ENCODE measurements around the gene SDK2. TPM values are rescaled to one million over a fixed set of nuclear protein-coding genes. Genes with fewer than 3 reads are reported as not detected.

Gene SDK2
- total and polyA plus RNA-seq, 2 experiments from 2014 or later = 0.74 to 5.1 TPM

DNA sequence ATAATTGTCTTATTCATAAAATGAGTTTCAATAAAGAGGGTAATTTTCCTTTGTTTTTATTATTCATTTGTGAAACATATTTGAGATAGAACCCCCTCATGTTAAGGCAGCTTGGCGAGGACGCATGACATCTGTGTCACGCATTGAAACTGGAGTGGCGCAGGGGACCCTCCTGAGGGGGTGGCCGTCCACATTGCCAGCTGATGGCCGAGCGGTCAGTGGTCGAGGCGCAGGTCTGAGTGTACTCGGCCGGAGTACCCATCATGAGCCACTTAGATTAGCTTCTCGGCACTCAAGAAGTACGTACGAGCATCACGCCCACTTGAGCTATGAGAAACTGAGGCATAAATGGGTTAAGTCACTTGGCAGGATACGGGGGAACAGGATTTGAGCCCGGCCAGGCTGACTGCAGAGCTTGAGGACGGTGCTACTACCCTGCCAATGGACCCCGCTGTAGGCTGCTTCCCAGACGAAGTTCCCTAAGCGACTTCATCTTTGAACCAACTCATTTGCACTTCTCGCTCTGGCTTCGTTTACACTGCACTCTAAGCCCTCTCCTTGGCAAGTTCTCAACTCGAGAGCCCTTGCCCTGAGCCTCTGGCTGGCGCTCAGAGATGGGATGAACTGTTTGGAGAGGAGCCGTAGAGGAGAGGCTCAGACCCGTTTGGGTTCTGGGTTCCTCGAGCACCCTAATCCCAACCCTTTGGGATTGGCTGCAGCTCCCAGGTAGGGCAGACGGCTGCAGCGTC lies 91.8 kb downstream of the SDK2 start (continued):
- TF ChIP-seq, protein P1, sequence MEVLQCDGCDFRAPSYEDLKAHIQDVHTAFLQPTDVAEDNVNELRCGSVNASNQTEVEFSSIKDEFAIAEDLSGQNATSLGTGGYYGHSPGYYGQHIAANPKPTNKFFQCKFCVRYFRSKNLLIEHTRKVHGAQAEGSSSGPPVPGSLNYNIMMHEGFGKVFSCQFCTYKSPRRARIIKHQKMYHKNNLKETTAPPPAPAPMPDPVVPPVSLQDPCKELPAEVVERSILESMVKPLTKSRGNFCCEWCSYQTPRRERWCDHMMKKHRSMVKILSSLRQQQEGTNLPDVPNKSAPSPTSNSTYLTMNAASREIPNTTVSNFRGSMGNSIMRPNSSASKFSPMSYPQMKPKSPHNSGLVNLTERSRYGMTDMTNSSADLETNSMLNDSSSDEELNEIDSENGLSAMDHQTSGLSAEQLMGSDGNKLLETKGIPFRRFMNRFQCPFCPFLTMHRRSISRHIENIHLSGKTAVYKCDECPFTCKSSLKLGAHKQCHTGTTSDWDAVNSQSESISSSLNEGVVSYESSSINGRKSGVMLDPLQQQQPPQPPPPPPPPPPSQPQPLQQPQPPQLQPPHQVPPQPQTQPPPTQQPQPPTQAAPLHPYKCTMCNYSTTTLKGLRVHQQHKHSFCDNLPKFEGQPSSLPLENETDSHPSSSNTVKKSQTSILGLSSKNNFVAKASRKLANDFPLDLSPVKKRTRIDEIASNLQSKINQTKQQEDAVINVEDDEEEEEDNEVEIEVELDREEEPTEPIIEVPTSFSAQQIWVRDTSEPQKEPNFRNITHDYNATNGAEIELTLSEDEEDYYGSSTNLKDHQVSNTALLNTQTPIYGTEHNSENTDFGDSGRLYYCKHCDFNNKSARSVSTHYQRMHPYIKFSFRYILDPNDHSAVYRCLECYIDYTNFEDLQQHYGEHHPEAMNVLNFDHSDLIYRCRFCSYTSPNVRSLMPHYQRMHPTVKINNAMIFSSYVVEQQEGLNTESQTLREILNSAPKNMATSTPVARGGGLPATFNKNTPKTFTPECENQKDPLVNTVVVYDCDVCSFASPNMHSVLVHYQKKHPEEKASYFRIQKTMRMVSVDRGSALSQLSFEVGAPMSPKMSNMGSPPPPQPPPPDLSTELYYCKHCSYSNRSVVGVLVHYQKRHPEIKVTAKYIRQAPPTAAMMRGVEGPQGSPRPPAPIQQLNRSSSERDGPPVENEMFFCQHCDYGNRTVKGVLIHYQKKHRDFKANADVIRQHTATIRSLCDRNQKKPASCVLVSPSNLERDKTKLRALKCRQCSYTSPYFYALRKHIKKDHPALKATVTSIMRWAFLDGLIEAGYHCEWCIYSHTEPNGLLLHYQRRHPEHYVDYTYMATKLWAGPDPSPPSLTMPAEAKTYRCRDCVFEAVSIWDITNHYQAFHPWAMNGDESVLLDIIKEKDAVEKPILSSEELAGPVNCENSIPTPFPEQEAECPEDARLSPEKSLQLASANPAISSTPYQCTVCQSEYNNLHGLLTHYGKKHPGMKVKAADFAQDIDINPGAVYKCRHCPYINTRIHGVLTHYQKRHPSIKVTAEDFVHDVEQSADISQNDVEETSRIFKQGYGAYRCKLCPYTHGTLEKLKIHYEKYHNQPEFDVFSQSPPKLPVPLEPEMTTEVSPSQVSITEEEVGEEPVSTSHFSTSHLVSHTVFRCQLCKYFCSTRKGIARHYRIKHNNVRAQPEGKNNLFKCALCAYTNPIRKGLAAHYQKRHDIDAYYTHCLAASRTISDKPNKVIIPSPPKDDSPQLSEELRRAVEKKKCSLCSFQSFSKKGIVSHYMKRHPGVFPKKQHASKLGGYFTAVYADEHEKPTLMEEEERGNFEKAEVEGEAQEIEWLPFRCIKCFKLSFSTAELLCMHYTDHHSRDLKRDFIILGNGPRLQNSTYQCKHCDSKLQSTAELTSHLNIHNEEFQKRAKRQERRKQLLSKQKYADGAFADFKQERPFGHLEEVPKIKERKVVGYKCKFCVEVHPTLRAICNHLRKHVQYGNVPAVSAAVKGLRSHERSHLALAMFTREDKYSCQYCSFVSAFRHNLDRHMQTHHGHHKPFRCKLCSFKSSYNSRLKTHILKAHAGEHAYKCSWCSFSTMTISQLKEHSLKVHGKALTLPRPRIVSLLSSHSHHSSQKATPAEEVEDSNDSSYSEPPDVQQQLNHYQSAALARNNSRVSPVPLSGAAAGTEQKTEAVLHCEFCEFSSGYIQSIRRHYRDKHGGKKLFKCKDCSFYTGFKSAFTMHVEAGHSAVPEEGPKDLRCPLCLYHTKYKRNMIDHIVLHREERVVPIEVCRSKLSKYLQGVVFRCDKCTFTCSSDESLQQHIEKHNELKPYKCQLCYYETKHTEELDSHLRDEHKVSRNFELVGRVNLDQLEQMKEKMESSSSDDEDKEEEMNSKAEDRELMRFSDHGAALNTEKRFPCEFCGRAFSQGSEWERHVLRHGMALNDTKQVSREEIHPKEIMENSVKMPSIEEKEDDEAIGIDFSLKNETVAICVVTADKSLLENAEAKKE (CRISPR knock-in tag; IDR thresholded peaks at IDR 0.05) = no peak
- no peak for TF ChIP-seq STAT1 (IDR thresholded peaks at IDR 0.05; ENCODE audit: unreplicated experiment)
- no peak for TF ChIP-seq POLR2AphosphoS5 (IDR thresholded peaks at IDR 0.05; ENCODE audit: low read depth)

DNA sequence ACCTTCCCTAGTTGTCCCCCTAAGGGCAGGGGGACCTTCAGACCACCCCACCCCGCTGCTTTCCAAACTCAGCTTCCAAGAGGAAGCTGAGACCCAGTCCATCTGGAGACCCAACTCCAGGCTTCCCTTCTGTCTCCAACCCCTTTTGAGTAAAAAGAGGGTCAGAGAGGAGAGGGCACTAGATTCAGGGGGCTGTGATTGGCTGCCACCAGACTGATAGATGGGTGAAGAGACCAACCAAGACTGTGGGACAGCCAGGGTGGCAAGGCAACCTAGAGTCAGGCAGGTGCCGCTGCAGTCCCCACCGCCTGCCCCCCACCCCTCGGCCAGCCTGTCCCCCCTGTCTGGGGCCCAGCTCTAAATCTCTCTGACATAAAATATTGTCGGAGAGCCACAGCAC lies 92.5 kb downstream of the SDK2 start:
- Histone ChIP-seq H3F3A (replicated peaks; ENCODE audit: low read depth) (no peaks in the 10 kb centered on the region), H3K4me1 (ENCODE audit: insufficient read depth) (peaks cover 7% of the 10 kb centered on the region; the same call in 1 of the 2 replicates), H3K79me2 (replicated peaks; ENCODE audit: insufficient read depth) (no peaks in the 10 kb centered on the region), H3K9me2 (ENCODE audit: insufficient read depth) (no peaks in the 10 kb centered on the region), H3K27ac (ENCODE audit: low read depth) (no peak overlapping the region), H3K27me3 (ENCODE audit: insufficient read depth) (no peaks in the 10 kb centered on the region), H3K36me3 (ENCODE audit: insufficient read depth) (no peaks in the 10 kb centered on the region), H3K4me3 (no peak overlapping the region), H3K4me2 (no peak overlapping the region), H2AFZ (no peak overlapping the region), H4K20me1 (replicated peaks; ENCODE audit: insufficient read depth) (no peaks in the 10 kb centered on the region)
- Mint-ChIP-seq H3K4me1 (peaks cover 44% of the 10 kb centered on the region), H3K27me3 (ENCODE audit: insufficient read depth, low read depth, poor library complexity) (peaks cover 6% of the 10 kb centered on the region), H3K9me3 (no peaks in the 10 kb centered on the region), H3K36me3 (ENCODE audit: low read depth) (no peaks in the 10 kb centered on the region), H3K4me3 (no peak overlapping the region), H3K27ac (no peak overlapping the region; the same call in 1 of the 2 replicates)
- peak; percentile 47 for DNase-seq (ENCODE audit: low spot score)
- peak; percentile 46 for ATAC-seq
- TF ChIP-seq EZH2phosphoT487 (IDR thresholded peaks at IDR 0.05; ENCODE audit: unreplicated experiment) = no peak
- TF ChIP-seq EZH2 (IDR thresholded peaks at IDR 0.05; ENCODE audit: low read depth, unreplicated experiment) = no peak
- TF ChIP-seq JUNB (IDR thresholded peaks at IDR 0.05; ENCODE audit: unreplicated experiment) = no peak
- TF ChIP-seq ZNF331 (CRISPR knock-in tag; IDR thresholded peaks at IDR 0.05; ENCODE audit: low read depth) = no peak
- TF ChIP-seq, protein P2, sequence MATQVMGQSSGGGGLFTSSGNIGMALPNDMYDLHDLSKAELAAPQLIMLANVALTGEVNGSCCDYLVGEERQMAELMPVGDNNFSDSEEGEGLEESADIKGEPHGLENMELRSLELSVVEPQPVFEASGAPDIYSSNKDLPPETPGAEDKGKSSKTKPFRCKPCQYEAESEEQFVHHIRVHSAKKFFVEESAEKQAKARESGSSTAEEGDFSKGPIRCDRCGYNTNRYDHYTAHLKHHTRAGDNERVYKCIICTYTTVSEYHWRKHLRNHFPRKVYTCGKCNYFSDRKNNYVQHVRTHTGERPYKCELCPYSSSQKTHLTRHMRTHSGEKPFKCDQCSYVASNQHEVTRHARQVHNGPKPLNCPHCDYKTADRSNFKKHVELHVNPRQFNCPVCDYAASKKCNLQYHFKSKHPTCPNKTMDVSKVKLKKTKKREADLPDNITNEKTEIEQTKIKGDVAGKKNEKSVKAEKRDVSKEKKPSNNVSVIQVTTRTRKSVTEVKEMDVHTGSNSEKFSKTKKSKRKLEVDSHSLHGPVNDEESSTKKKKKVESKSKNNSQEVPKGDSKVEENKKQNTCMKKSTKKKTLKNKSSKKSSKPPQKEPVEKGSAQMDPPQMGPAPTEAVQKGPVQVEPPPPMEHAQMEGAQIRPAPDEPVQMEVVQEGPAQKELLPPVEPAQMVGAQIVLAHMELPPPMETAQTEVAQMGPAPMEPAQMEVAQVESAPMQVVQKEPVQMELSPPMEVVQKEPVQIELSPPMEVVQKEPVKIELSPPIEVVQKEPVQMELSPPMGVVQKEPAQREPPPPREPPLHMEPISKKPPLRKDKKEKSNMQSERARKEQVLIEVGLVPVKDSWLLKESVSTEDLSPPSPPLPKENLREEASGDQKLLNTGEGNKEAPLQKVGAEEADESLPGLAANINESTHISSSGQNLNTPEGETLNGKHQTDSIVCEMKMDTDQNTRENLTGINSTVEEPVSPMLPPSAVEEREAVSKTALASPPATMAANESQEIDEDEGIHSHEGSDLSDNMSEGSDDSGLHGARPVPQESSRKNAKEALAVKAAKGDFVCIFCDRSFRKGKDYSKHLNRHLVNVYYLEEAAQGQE (IDR thresholded peaks at IDR 0.05; ENCODE audit: unreplicated experiment) = no peak
- no peak for TF ChIP-seq ZNF114 (CRISPR knock-in tag; IDR thresholded peaks at IDR 0.05)
- TF ChIP-seq, protein P3, sequence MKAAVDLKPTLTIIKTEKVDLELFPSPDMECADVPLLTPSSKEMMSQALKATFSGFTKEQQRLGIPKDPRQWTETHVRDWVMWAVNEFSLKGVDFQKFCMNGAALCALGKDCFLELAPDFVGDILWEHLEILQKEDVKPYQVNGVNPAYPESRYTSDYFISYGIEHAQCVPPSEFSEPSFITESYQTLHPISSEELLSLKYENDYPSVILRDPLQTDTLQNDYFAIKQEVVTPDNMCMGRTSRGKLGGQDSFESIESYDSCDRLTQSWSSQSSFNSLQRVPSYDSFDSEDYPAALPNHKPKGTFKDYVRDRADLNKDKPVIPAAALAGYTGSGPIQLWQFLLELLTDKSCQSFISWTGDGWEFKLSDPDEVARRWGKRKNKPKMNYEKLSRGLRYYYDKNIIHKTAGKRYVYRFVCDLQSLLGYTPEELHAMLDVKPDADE (IDR thresholded peaks at IDR 0.05) = no peak
